Measurements from ENCODE around the gene FOXD4. TPM values are rescaled to one million over a fixed set of nuclear protein-coding genes. Genes with fewer than 3 reads are reported as not detected.
"Not testable (repeated sequence)": the region's sequence is repeated elsewhere in the genome, so short reads cannot be mapped to it uniquely, and the experiment has no call there.

Gene FOXD4
- total RNA-seq (ENCODE audit: unreplicated experiment): 0.49 TPM
- long read RNA-seq: 0 reads

- H3K27me3 Mint-ChIP-seq (ENCODE audit: unreplicated experiment): peaks cover 13% of the 10 kb centered on the region
- H3K4me1 Mint-ChIP-seq (ENCODE audit: unreplicated experiment): peaks cover 13% of the 10 kb centered on the region
- H3K27ac Mint-ChIP-seq (ENCODE audit: unreplicated experiment); H3K9me3 Mint-ChIP-seq (ENCODE audit: unreplicated experiment); DNase-seq (ENCODE audit: low spot score); H3K36me3 Mint-ChIP-seq (ENCODE audit: low read depth, unreplicated experiment): not testable (repeated sequence)
- H3K4me3 Mint-ChIP-seq (ENCODE audit: unreplicated experiment): peak within 1 kb of the TSS; percentile 71
These were observed at the start of gene FOXD4 for GRCh38 chr9:117995-118467. TSS of gene FOXD4 (minus strand) at chr9:118417. CDS start at chr9:118119, 298 bp downstream.

- H3K9me3 Mint-ChIP-seq (ENCODE audit: unreplicated experiment); H3K27me3 Mint-ChIP-seq (ENCODE audit: unreplicated experiment); DNase-seq (ENCODE audit: low spot score); H3K4me3 Mint-ChIP-seq (ENCODE audit: unreplicated experiment); H3K36me3 Mint-ChIP-seq (ENCODE audit: low read depth, unreplicated experiment); H3K4me1 Mint-ChIP-seq (ENCODE audit: unreplicated experiment); H3K27ac Mint-ChIP-seq (ENCODE audit: unreplicated experiment): not testable (repeated sequence)
These were observed 41.7 kb upstream of the FOXD4 start for GRCh38 chr9:159871-160270.

DNA sequence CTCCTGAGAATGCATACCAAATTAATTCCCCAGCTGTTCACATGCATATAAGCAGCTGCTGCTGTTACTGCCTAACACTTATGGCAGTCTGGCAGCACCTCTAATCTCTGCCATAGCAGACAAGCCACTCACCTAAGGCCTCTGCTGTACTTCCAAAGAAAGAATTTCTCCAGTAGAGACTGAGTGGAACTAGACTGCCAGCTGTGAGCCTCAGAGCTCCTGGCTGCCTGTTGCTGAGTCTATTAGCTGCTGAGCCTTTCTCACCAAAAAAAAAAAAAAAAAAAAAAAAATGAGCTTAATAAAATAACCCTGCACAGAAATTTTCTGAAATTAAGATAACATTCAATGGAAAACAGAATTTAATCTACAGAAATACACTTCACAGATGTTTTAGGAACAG, 33.0 kb upstream of the FOXD4 start:
- H3K4me3 Mint-ChIP-seq (ENCODE audit: unreplicated experiment); H3K9me3 Mint-ChIP-seq (ENCODE audit: unreplicated experiment); H3K4me1 Mint-ChIP-seq (ENCODE audit: unreplicated experiment); H3K27me3 Mint-ChIP-seq (ENCODE audit: unreplicated experiment); DNase-seq (ENCODE audit: low spot score); H3K36me3 Mint-ChIP-seq (ENCODE audit: low read depth, unreplicated experiment); H3K27ac Mint-ChIP-seq (ENCODE audit: unreplicated experiment): not testable (repeated sequence)

GRCh38 chr9:139880-140279, 21.7 kb upstream of the FOXD4 start:
- not testable (repeated sequence) for H3K36me3 Mint-ChIP-seq (ENCODE audit: low read depth, unreplicated experiment); H3K4me3 Mint-ChIP-seq (ENCODE audit: unreplicated experiment)

GRCh38 chr9:117144-117994, 848 bp downstream of the FOXD4 start:
- Mint-ChIP-seq H3K4me1 (ENCODE audit: unreplicated experiment) (peaks cover 13% of the 10 kb centered on the region), H3K36me3 (ENCODE audit: low read depth, unreplicated experiment) (peaks cover 13% of the 10 kb centered on the region), H3K27me3 (ENCODE audit: unreplicated experiment) (peaks cover 16% of the 10 kb centered on the region)
- not testable (repeated sequence) for H3K27ac Mint-ChIP-seq (ENCODE audit: unreplicated experiment); H3K4me3 Mint-ChIP-seq (ENCODE audit: unreplicated experiment); H3K9me3 Mint-ChIP-seq (ENCODE audit: unreplicated experiment)
- DNase-seq (ENCODE audit: low spot score): peak; percentile 42

More at GRCh38 chr9:139880-140279, 21.7 kb upstream of the FOXD4 start:
- H3K27me3 Mint-ChIP-seq (ENCODE audit: unreplicated experiment); H3K4me1 Mint-ChIP-seq (ENCODE audit: unreplicated experiment); H3K9me3 Mint-ChIP-seq (ENCODE audit: unreplicated experiment); H3K27ac Mint-ChIP-seq (ENCODE audit: unreplicated experiment); DNase-seq (ENCODE audit: low spot score): not testable (repeated sequence)

DNA sequence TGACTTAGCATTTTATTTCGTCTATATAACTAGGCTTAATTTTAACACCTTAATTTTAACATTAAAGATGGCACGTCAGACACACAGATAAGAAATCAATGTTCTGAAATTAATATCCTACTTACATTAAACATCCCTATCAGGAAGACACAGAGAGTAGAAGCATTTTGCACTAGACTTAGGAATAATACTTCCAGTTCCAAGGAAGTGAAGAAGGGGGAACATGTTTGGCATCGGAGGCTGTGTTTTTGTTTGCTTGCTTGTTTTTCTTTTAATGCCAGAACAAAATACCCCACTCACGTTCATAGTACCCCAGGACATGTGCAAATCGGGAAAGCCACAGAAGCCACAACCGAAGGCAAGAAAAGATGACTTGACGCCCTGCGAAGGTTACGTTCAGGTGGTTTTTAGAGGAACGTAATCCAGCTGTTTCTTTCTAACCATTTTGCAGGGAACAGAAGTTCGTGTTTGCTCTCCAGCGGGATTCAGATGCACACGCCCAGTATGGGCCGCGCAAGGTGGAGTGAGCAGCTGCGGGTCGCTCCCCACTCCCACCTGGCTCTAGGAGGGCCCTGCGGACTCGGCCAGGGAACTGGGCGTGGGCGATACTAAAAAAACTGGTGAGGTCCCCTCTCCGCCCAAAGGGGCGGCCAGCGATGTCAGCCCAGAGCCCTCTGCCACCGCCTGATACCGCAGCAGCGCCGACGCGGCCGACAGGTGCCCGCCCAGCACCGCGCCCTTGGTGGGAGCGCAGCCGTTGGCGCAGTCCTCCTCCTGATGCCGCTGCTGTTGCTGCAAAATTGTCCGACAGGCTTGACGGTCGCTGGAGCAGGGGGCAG, 1.8 kb downstream of the FOXD4 start:
- H3K4me3 Mint-ChIP-seq (ENCODE audit: unreplicated experiment); H3K27ac Mint-ChIP-seq (ENCODE audit: unreplicated experiment); H3K9me3 Mint-ChIP-seq (ENCODE audit: unreplicated experiment): not testable (repeated sequence)
- H3K4me1 Mint-ChIP-seq (ENCODE audit: unreplicated experiment): peaks cover 13% of the 10 kb centered on the region
- H3K36me3 Mint-ChIP-seq (ENCODE audit: low read depth, unreplicated experiment): peaks cover 13% of the 10 kb centered on the region
- peaks cover 16% of the 10 kb centered on the region for H3K27me3 Mint-ChIP-seq (ENCODE audit: unreplicated experiment)
- peak; percentile 7 for DNase-seq (ENCODE audit: low spot score)

- not testable (repeated sequence) for H3K27ac Mint-ChIP-seq (ENCODE audit: unreplicated experiment); H3K36me3 Mint-ChIP-seq (ENCODE audit: low read depth, unreplicated experiment); DNase-seq (ENCODE audit: low spot score); H3K9me3 Mint-ChIP-seq (ENCODE audit: unreplicated experiment); H3K4me3 Mint-ChIP-seq (ENCODE audit: unreplicated experiment)
- H3K4me1 Mint-ChIP-seq (ENCODE audit: unreplicated experiment): peaks cover 13% of the 10 kb centered on the region
- H3K27me3 Mint-ChIP-seq (ENCODE audit: unreplicated experiment): peaks cover 16% of the 10 kb centered on the region
These were observed 3.1 kb downstream of the FOXD4 start for GRCh38 chr9:115118-115451.

DNA sequence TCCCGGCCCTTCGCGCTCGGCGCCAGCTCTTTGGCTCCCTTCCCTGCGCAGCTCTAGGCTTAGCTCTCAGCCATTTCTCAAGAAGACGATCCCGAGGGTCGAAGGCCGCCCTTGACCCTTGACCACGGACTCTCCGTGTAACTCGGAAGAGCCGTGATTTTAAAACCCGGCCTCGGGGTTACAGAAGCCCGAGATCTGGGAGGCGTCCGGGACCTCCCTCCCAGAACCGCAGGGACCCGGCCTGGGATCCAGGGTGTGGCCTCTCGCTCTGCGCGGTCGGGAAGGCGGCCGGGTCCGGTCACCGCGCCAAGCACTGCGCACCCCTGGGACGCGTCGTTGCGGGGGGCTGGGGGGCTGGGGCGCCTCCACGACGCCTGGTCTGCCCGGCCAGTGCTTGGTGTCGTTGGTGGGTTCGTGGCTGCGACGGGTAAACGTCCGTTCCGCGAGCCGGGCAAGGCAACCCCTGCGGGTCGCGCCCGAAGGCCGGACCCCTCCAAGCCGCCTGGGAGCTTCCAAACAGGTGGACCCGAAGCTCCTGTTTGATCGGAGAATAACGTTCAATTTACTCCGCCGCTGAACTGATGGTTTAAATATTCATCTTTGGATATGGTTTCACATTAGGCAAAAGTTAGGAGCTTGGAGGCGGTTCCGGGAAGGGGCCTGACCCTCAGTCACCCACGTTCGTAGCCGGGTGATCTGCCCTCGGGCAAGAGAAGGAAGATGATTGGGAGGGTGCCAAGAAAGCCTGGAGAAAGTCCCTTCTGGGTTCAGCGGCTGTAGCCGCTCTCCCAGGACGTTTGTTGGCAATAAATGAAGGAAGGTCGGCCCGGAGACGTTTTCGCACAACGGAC, 3.7 kb downstream of the FOXD4 start:
- H3K9me3 Mint-ChIP-seq (ENCODE audit: unreplicated experiment); H3K36me3 Mint-ChIP-seq (ENCODE audit: low read depth, unreplicated experiment); H3K4me3 Mint-ChIP-seq (ENCODE audit: unreplicated experiment); H3K27ac Mint-ChIP-seq (ENCODE audit: unreplicated experiment): not testable (repeated sequence)
- DNase-seq (ENCODE audit: low spot score): peak; percentile 14
- Mint-ChIP-seq H3K27me3 (ENCODE audit: unreplicated experiment) (peaks cover 16% of the 10 kb centered on the region), H3K4me1 (ENCODE audit: unreplicated experiment) (peaks cover 13% of the 10 kb centered on the region)

- H3K27ac Mint-ChIP-seq (ENCODE audit: unreplicated experiment); H3K36me3 Mint-ChIP-seq (ENCODE audit: low read depth, unreplicated experiment); H3K9me3 Mint-ChIP-seq (ENCODE audit: unreplicated experiment); H3K4me3 Mint-ChIP-seq (ENCODE audit: unreplicated experiment): not testable (repeated sequence)
- peak; percentile 39 for DNase-seq (ENCODE audit: low spot score)
- Mint-ChIP-seq H3K4me1 (ENCODE audit: unreplicated experiment) (peaks cover 13% of the 10 kb centered on the region), H3K27me3 (ENCODE audit: unreplicated experiment) (peaks cover 17% of the 10 kb centered on the region)
These were observed 4.5 kb downstream of the FOXD4 start for GRCh38 chr9:113468-114266.

- H3K9me3 Mint-ChIP-seq (ENCODE audit: unreplicated experiment); H3K4me3 Mint-ChIP-seq (ENCODE audit: unreplicated experiment); H3K27ac Mint-ChIP-seq (ENCODE audit: unreplicated experiment); H3K36me3 Mint-ChIP-seq (ENCODE audit: low read depth, unreplicated experiment); H3K4me1 Mint-ChIP-seq (ENCODE audit: unreplicated experiment): not testable (repeated sequence)
- peaks cover 17% of the 10 kb centered on the region for H3K27me3 Mint-ChIP-seq (ENCODE audit: unreplicated experiment)
- DNase-seq (ENCODE audit: low spot score): peak; percentile 18
These were observed 5.4 kb downstream of the FOXD4 start for GRCh38 chr9:112589-113467.

Data from endothelial cell (in vitro differentiated cells).